T47D (cell line): ENCODE data around the gene LHFPL2.

ENCODE experiments used
- DNase-seq, 2 experiments: peaks; one replicate each; pipeline versions ENCODE4 v3.0.0 to v3.0.0-alpha.2; 2011 to 2012; ENCODE audit warnings: low read depth in 1 of 2, low spot score in 1 of 2
- JUND ChIP-seq: IDR thresholded peaks from 2 replicates; pipeline ENCODE4 v1.6.1; 2012; ENCODE audit warnings: low read depth
- in situ Hi-C: cut with HindIII; loops from 2 replicates; pipeline ENCODE4 v1.10.0; 2016; ENCODE audit warnings: low sequenced_read_pairs, low pct_unique_long_range_greater_than_20kb

Gene LHFPL2

DNA sequence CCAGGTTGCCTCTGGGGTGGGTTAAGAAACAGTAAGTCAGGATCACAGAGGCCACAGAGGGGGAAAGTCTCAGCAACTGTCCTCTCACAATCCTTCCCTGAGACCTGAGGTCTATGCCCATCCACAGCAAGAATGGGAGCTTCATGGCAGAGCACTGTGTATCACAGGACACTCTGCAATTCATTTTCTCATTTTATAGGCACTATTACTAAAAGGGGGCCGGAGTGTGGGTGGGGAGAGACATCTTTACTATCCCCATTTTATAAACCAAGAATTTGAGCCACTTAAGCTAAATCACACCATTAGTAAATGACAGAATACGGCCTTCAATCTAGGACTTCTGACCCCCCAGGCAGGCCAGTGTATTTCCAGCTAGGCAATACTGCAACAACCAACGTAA is 79.9 kb downstream of the LHFPL2 start:
- in situ Hi-C loops = no loop called here
- TF ChIP-seq JUND = no peak
- DNase-seq = no peak

DNA sequence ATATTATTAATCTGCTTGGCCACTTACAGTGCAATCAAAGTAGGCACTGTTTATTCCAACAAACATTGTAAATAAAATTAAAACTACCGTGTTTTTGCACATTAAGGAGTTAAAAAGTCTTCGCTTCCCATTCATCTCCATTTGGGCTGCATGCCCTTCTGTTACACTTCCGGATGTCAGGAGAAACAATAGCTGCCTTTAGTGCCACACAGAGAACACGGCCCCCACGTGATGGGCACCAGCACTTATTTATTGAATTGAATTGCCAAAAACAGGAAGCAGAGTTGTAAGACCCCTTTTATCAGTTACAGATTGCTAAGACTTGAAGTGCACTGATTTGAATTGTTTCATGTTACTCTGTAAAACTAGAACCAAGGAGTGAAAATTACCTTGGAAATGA is 80.4 kb downstream of the LHFPL2 start:
- in situ Hi-C loops = no loop called here
- no peak for TF ChIP-seq JUND
- no peak for DNase-seq

DNA sequence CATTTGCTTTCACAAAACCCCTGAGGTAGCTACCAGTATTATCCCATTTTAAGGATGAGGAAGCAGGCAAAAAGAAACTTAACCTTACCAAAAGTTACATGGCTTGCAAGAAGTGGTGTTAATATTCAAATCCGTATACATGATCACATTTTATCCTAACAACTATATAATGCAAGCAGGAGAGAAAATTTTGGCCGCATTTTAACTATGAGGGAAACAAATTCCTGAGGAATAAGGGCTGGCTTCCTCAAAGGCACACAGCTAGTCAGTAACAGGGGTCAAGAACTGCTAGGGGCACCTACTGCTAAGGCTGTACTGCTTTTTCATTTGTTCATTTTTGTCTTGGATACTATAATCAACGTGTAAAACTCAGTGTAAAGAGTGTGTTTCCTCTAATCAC is 81.0 kb downstream of the LHFPL2 start:
- no peak for TF ChIP-seq JUND
- in situ Hi-C loops = no loop called here
- no peak for DNase-seq

DNA sequence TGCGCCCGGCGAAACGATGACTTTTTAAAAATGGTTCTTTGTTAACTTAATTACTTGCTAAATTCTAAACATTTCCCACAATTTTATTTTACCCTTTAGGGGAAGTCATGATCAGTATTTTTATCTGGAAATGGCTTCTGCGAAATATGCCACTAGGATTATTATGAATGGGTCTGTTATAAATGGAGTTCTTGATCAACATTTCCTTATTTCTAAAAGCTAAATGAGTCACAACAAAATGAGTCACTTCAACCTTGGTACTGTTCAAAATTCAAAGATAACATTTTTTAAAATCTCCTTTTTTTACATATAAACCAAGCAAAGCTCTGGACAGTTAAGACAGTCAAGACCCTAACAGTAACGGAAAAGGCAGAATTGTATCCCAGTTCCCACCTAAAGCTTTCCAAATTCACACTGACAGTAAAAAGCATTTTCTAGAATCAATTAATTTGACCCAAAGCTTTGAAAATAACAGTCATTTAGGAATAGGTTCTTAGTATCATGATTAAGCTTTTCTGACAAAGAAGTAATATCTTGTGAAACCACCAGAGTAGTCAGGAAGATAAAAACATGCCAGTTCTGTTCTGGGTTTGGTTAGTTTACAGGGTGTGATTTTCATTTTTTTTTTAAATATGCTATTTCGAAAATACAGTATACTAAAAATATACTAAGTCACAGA is 81.7 kb downstream of the LHFPL2 start:
- TF ChIP-seq JUND = no peak
- no peak for DNase-seq
- in situ Hi-C loops = no loop called here

DNA sequence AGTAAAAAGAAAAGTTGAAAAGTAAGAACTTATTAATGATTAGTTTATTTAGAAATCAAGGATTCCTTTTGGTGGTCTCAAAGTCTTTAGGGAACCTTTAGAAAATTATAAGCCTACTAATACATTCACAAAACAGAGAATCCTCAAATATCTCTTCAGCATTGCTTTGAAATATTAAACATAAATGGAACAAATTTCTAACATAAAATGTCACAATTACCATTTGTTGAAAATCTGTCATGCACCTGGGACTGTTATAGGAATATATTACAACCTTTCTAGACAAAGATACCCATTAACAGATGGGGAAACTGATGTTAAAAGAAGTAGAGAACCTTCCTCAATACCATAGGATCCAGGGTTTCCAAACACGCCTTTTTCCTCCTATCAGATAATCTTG is 83.2 kb downstream of the LHFPL2 start:
- TF ChIP-seq JUND = no peak
- no peak for DNase-seq
- in situ Hi-C loops = no loop called here

DNA sequence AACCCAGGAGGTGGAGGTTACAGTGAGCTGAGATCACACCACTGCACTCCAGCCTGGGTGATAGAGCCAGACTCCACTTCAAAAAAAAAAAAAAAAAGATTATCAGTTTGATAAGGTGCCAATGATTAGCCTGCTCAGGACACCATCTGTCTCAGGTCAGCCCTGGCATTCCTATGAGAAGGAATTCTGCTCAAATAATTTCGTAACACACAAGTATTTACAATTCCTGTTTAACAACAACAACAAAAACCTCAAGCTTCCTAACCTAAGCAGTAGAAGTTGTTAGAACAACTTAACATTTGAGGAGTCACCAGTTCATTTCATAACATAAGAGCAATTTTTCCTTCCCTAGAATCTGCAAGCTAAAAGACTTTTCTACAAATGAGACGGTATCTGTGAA is 85.0 kb downstream of the LHFPL2 start:
- no peak for DNase-seq
- TF ChIP-seq JUND = no peak
- in situ Hi-C loops = no loop called here

DNA sequence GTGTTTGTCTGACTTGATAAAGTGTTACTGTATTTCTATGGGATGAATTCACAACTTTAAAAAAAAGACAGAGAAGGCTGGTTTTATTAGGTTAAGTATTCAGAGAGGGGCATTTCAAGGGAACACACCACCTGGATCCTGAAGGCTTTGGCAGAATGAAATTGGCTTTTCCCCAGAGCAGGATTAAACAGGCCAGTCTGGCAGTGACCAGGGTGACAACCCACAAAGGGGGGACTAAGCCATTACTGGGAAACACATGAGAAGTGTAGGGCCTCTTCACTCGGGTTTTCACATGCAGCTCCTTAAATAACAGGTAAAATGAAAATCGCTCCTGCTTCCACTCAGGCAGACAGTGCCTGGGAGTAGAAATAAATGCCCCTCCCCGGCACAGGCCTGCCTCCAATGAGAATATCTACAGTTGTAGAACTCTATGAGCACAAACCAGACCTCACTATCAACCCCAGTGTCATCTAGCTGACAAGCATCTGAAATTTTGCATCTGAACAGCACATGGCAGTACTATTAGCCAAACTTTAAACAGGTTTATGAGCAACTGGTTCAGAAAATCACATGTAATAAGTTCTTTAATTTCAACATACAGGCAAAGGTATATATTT is 85.8 kb downstream of the LHFPL2 start:
- DNase-seq = no peak
- TF ChIP-seq JUND = no peak
- in situ Hi-C loops = no loop called here

DNA sequence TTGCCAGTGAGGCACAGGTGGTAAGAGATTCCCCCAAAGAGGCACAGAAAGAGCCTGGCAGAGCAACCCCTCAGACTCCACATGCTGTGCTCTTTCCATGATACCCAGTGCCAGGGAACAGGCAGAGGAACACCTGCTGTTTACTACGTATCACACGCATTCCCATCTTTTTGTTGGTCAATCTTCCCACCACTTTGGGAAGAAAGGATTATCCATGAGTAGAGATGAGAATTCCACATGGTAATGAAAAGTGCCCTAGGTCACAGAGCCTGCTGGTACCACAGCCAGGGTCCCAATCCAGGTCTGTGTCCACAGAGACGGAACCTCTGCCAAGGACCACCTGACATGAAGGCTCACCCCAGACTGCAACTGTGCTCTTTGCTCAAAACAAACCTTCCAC is 86.6 kb downstream of the LHFPL2 start:
- no peak for DNase-seq
- TF ChIP-seq JUND = no peak
- in situ Hi-C loops = no loop called here

DNA sequence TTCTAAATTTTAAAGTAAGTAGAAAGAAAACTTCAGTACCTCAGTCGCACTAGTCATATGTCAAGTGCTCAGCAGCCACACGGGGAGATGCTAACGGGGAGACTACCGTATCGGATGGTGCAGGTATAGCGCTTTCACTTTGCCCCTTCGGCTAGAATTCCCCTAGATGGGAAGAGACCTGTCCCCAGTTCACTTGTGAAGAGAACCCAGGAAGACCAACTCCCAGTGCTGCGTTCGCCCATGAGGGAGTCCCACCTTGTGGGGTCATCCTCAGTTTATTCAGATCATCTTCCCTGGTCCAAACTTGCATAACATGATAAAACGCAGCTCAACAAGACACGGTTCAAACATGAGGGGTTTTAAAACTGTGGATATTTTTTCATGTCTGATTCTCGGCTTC is 87.3 kb downstream of the LHFPL2 start:
- TF ChIP-seq JUND = no peak

DNA sequence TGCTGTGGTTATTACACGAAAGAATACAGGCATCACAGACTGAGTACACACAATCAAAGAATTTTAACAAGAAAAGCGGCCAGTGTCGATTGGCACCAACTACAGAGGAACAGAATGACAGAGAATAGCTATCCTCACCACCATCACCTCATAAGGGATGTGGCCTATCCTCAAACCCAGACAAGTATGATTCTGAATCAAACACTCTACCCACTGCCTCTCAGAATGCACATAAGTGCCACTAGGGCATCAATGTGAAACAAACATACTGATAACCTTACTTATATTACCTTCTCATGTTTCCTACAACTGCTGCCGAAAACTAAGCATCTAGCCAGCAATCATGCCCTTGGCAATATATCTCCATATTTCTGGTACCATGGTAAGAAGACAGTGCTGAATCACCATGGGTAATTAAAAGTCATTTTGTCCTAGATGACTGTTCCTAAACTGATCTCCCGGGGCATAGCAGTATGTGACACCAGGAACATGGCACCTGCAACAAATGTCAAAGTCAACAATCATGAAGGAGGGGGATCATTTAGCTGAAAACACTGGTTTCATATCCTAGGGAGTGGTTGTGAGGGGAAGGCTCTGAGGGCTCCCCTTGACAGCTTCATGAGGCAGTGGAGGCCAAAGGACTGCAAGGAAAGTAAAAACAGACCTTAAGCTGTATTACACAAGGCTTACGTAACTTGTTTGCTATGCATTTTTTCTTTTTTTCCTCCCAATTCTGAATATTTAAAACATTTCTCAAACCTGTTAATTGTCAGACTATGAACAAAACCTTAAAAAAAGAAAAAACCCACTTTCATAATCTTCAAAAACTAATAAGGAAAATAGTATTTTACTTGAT is 88.3 kb downstream of the LHFPL2 start:
- no peak for TF ChIP-seq JUND
- in situ Hi-C loops = no loop called here
- DNase-seq = no peak

More for the DNA sequence above, 87.3 kb downstream of the LHFPL2 start:
- DNase-seq = no peak
- in situ Hi-C loops = no loop called here

DNA sequence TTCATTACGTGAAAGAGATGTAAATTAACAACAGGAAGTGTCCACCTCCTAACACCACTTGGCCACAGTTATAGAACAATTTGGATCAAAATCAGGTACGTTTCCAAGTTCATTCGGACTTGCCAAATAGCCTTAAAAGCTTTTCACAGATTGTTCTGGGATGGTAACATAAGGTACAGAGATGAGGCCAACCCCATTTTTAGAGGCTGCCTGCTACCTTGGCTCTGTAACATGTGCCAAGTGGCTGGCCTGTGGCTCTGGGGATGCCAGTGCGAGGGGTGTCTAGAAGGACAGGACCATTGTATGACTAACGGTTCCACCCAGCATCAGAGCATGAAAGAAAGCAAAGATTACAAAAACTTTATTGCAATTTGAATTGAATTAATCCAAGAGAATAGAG is 91.0 kb downstream of the LHFPL2 start:
- TF ChIP-seq JUND = no peak
- no peak for DNase-seq
- in situ Hi-C loops = no loop called here

DNA sequence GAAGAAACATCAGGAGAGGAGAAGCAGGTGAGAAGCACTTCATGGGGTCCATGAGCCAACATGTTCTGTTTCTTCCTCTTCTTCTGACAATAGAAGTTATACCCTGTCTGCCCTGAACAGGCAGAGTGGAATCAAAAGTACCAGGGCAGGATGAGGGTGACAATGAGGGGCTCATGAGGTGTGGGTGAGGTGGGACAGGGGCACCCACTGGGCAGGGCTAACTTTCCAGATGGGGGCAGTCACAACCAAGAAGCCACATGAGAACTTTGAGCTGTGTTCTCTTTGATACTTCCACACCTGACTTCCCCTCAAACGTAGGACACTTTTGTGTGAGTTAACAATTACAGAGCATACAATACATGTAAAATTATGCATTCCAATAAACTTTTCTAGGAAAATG is 92.7 kb downstream of the LHFPL2 start:
- TF ChIP-seq JUND = no peak
- no peak for DNase-seq
- in situ Hi-C loops = no loop called here

DNA sequence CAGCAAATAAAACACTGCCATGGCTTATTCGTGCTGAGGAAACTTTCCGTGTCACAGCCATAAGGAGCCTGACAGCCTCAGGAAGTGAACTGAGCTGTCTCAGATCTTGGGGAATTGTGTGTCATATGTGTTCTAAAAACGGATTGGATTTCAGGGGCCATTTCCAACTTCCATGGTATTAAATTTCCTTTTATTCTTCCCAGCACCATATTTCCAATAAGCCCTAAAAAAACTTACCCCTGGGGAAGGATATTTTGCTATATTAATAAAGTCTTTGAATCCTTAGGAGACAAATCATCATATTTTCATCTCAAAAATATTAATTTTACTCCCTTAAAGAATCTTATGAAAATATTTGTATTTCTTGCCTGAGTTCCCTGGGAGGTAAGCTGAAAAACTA is 93.9 kb downstream of the LHFPL2 start:
- in situ Hi-C loops = no loop called here
- no peak for TF ChIP-seq JUND
- DNase-seq = no peak
